Measurements from ENCODE around the gene NLK. TPM values are rescaled to one million over a fixed set of nuclear protein-coding genes. Genes with fewer than 3 reads are reported as not detected.

NLK gene
- total and polyA plus RNA-seq, 2 of the 4 experiments (the other 2 are of a cell fraction) = 15.3 to 23.3 TPM

DNA sequence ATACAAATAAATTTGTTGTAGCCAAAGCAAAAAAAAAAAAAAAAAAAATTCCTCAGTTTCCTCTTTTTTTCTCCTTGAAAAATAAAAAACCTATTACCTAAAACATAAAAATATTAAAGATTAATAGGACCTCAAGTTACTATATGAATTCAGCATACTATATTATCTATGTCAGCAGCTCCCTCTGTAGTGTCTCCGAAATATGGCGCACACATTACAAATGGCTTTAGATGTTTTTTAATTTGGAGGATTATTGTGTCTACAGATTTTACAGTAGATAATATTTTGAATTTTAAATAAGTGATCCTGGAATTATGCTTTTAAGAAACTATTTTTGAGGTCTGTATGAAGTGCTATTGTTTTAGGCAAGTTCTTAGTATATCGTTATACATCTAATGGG lies 94.4 kb downstream of the NLK start:
- WGBS, 2 experiments (ENCODE audit: extremely low coverage in 2 of 2, insufficient read length in 1 of 2) = no CpG with 5 or more reads among the region's 3 CpGs
- no peak overlapping the region for H3K27ac ChIP-seq (ENCODE audit: insufficient read depth, low read length)
- no peak overlapping the region for H2AK5ac ChIP-seq (ENCODE audit: low read depth, low read length)
- ATAC-seq (ENCODE audit: low read depth) (no peak), DNase-seq (no peak)
- no peak overlapping the region for H2BK15ac ChIP-seq (ENCODE audit: low read depth, low read length)
- no peak overlapping the region for H4K91ac ChIP-seq (ENCODE audit: insufficient read depth, low read depth, low read length)
- H2BK5ac ChIP-seq (ENCODE audit: low read depth, low read length, poor library complexity, severe bottlenecking) = no peak overlapping the region
- 0 out of 2 replicates have a peak, but pooled peaks cover 3% of the 10 kb centered on the region for H3K9me1 ChIP-seq (ENCODE audit: insufficient read depth, low read length)
- no peak overlapping the region for H4K5ac ChIP-seq (ENCODE audit: low read depth, low read length)
- in situ Hi-C loops (cut with MboI; ENCODE audit: low sequenced_read_pairs) = no loop called here
- no peaks in the 10 kb centered on the region; the same call in 1 of the 2 replicates for H3K4me1 ChIP-seq (ENCODE audit: control insufficient read depth, insufficient read depth, low read length)
- no peak overlapping the region for H3K4me3 ChIP-seq (ENCODE audit: insufficient read depth, low read depth, low read length)
- no peak overlapping the region for H2AFZ ChIP-seq (replicated peaks; ENCODE audit: low read length, poor library complexity)
- H3K79me1 ChIP-seq (ENCODE audit: low read depth in 1 of 2, low read length in 2 of 2) = peaks cover 7 to 25% of the 10 kb centered on the region in 2 experiments; a peak in 3 of 4 replicates
- POLR2A ChIA-PET (ENCODE audit: unreplicated experiment) = no interaction called here
- no peak overlapping the region for H3K18ac ChIP-seq (ENCODE audit: low read depth, low read length)
- no peak overlapping the region for H3K4me2 ChIP-seq (ENCODE audit: low read depth, low read length)
- H3K56ac ChIP-seq (ENCODE audit: extremely low read depth, insufficient read depth, low read length) = no peak overlapping the region
- H2BK120ac ChIP-seq (ENCODE audit: low read depth, low read length) = no peak overlapping the region
- H3K27me3 ChIP-seq (ENCODE audit: control insufficient read depth, insufficient read depth, low read length) = no peaks in the 10 kb centered on the region
- TF ChIP-seq MAFK (IDR thresholded peaks at IDR 0.05; ENCODE audit: low read depth, low read length) (no peak), FOS (IDR thresholded peaks at IDR 0.05; ENCODE audit: low read depth, low read length) (no peak)
- H4K8ac ChIP-seq (ENCODE audit: low read depth in 2 of 2, low read length in 2 of 2) = no peak overlapping the region
- CTCF ChIA-PET = no interaction called here
- H4K20me1 ChIP-seq (ENCODE audit: insufficient read depth, low read length) = no peaks in the 10 kb centered on the region
- peaks cover 14% of the 10 kb centered on the region for H3K36me3 ChIP-seq (ENCODE audit: control insufficient read depth, insufficient read depth, low read length)
- no peak overlapping the region for H3K9ac ChIP-seq (ENCODE audit: low read depth, low read length)
- no peak overlapping the region for H3K14ac ChIP-seq (replicated peaks; ENCODE audit: low read depth, low read length)
- H2AK9ac ChIP-seq (replicated peaks; ENCODE audit: low read depth, low read length, poor library complexity) = no peak overlapping the region
- dilution Hi-C loops (cut with HindIII; ENCODE audit: low sequenced_read_pairs, unreplicated experiment) = no loop called here
- no TSS peak for BruUV-seq (replicated peaks)
- H2BK20ac ChIP-seq (ENCODE audit: low read depth, low read length) = no peak overlapping the region
- no peak overlapping the region for H3K23ac ChIP-seq (ENCODE audit: low read depth, low read length)
- intact Hi-C loops (cut with micrococcal nuclease) = no loop called here
- no peak overlapping the region for H3K4ac ChIP-seq (ENCODE audit: low read depth, low read length)
- no peaks in the 10 kb centered on the region for H3K9me3 ChIP-seq (ENCODE audit: control insufficient read depth, insufficient read depth, low read length)

Data from IMR-90 (cell line).